NCI-H2227 (cell line): ENCODE results near the gene PLEKHJ1.
A peak's percentile ranks its signal among the peaks of the same experiment; 100 is the strongest.
"Not testable (repeated sequence)": the region's sequence is repeated elsewhere in the genome, so short reads cannot be mapped to it uniquely, and the experiment has no call there.

Source experiments
- DNase-seq: peaks from one replicate; lab custom pipeline; 2025; ENCODE audit not compliant: unreplicated experiment; lab: John Stamatoyannopoulos, UW

Gene PLEKHJ1

GRCh38 chr19:2201473-2202148, 34.5 kb downstream of the PLEKHJ1 start:
- no peak for DNase-seq

GRCh38 chr19:2200624-2201294, 35.4 kb downstream of the PLEKHJ1 start:
- DNase-seq: not testable (repeated sequence)

- DNase-seq: no peak
Observed at GRCh38 chr19:2199861-2200623, 36.1 kb downstream of the PLEKHJ1 start.

- peak; percentile 43 for DNase-seq
Observed at GRCh38 chr19:2199215-2199614, 36.9 kb downstream of the PLEKHJ1 start.

GRCh38 chr19:2198317-2198716, 37.8 kb downstream of the PLEKHJ1 start:
- no peak for DNase-seq

- DNase-seq: no peak
Observed at GRCh38 chr19:2197270-2197669, 38.9 kb downstream of the PLEKHJ1 start.

- DNase-seq: no peak
Observed at GRCh38 chr19:2195914-2196313, 40.2 kb downstream of the PLEKHJ1 start.

- DNase-seq: no peak
Observed at GRCh38 chr19:2195361-2195760, 40.8 kb downstream of the PLEKHJ1 start.

GRCh38 chr19:2194513-2195078, 41.5 kb downstream of the PLEKHJ1 start:
- no peak for DNase-seq

- no peak for DNase-seq
Observed at GRCh38 chr19:2193807-2194206, 42.3 kb downstream of the PLEKHJ1 start.

- DNase-seq: no peak
Observed at GRCh38 chr19:2192862-2193261, 43.3 kb downstream of the PLEKHJ1 start.

- DNase-seq: no peak
Observed at GRCh38 chr19:2191456-2192310, 44.4 kb downstream of the PLEKHJ1 start.

GRCh38 chr19:2190848-2191455, 45.2 kb downstream of the PLEKHJ1 start:
- DNase-seq: no peak

- DNase-seq: no peak
Observed at GRCh38 chr19:2189880-2190279, 46.2 kb downstream of the PLEKHJ1 start.

GRCh38 chr19:2188708-2189385, 47.3 kb downstream of the PLEKHJ1 start:
- no peak for DNase-seq

- no peak for DNase-seq
Observed at GRCh38 chr19:2187159-2187558, 49.0 kb downstream of the PLEKHJ1 start.

GRCh38 chr19:2186071-2186846, 49.9 kb downstream of the PLEKHJ1 start:
- DNase-seq: no peak

- DNase-seq: no peak
Observed at GRCh38 chr19:2185734-2186070, 50.4 kb downstream of the PLEKHJ1 start.

- no peak for DNase-seq
Observed at GRCh38 chr19:2184422-2184975, 51.6 kb downstream of the PLEKHJ1 start.
